Stimulated activated CD8-positive, alpha-beta memory T cell treated with anti-CD3 and anti-CD28 coated beads, Interleukin-12 subunit alpha, Interleukin-12 subunit beta, amount 100 ng/mL, for 24 hours (primary cell): Measurements from ENCODE around the gene IRF2.

ENCODE experiments used
- DNase-seq: peaks from one replicate; pipeline ENCODE4 v3.0.0-alpha.2; 2020; ENCODE audit errors: extremely low read depth

The IRF2 gene

GRCh38 chr4:184473499-184474262 lies 669 bp downstream of the IRF2 start:
- no peak for DNase-seq

DNA sequence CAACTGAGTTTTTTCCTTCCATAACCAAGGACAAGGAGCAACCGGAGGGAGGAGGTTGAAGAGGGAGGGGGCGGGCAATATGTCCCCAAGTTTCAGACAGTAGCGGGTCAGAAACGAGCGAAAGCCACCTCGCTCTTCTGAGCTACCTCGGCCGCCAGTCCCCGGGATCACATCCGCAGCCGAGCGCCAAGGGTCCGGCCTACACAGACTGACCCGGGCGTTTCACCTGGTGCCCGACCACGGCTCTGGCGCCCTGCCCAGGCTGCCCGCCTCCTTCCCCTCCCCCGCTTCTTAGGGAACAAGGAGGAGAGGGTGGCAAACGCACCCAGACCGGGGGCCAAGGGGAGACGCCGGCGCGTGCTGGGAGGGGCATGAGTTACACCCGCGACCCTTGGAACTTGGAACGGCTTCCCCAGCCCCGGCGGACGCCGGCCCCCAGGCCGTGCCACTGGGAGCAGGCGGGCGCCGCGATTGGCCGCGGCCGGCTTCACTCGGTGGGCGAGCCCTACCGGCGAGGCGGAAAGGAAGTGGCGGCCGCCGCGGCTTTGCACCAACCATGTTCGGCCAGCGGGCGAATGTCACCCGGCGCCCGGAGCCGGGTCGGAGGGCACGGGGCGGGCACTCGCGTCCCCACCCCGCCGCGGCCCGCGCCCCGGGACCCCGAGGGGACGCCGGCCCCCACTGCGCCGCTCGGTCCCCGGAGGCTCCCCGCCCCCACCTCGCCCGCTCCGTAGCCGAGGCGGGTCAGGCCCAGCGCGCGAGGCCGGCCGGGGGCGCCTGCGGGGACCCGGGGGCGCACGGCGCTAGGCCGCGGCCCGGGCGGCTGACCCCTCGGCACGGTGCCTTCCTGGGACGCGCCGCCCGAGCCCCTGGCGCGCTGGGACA lies 1.5 kb downstream of the IRF2 start:
- peak; percentile 24 for DNase-seq

- DNase-seq: no peak
These were observed 2.3 kb downstream of the IRF2 start for GRCh38 chr4:184471881-184472613.

- DNase-seq: no peak
These were observed 3.6 kb downstream of the IRF2 start for GRCh38 chr4:184470785-184471110.

GRCh38 chr4:184466634-184467033 lies 7.7 kb downstream of the IRF2 start:
- DNase-seq: no peak

- DNase-seq: no peak
These were observed 9.4 kb downstream of the IRF2 start for GRCh38 chr4:184464759-184465454.

GRCh38 chr4:184463856-184464255 lies 10.5 kb downstream of the IRF2 start:
- DNase-seq: no peak

DNA sequence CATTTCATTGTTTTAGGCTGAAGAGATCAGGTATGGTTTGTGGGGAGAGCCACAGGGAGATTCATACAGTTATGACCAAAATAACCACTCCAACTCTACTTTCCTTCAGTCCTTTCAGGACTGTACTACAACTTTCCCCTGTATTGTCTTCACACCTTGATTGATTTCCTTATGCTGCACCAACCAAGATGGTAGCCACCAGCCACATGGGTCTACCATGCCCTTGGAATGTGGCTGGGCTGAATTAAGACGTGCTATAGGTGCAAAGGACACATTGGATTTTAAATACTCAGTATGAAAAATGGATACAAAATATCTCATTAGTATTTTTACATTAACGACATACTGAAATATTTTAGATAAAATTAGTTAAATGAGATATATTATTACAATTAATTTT lies 11.2 kb downstream of the IRF2 start:
- DNase-seq: no peak

DNA sequence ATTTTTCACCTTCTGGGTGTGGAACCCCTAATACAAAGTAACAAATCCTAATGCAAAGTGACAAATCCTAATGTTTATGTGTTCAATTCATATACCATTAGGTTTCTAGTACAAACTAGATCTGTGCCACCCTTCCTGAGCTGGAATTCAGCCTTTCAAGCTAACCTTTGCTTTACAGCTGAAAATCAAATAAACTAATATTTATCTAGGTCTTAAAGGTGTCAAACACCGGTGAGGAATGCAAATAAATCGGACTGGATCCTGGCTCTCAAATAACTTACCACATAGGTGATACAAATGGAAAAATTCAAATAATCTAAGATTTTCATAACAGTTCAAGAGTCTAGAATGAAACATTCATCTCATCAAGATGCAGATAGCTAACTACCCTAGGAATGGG lies 11.6 kb downstream of the IRF2 start:
- DNase-seq: no peak

GRCh38 chr4:184461711-184462441 lies 12.5 kb downstream of the IRF2 start:
- DNase-seq: no peak

DNA sequence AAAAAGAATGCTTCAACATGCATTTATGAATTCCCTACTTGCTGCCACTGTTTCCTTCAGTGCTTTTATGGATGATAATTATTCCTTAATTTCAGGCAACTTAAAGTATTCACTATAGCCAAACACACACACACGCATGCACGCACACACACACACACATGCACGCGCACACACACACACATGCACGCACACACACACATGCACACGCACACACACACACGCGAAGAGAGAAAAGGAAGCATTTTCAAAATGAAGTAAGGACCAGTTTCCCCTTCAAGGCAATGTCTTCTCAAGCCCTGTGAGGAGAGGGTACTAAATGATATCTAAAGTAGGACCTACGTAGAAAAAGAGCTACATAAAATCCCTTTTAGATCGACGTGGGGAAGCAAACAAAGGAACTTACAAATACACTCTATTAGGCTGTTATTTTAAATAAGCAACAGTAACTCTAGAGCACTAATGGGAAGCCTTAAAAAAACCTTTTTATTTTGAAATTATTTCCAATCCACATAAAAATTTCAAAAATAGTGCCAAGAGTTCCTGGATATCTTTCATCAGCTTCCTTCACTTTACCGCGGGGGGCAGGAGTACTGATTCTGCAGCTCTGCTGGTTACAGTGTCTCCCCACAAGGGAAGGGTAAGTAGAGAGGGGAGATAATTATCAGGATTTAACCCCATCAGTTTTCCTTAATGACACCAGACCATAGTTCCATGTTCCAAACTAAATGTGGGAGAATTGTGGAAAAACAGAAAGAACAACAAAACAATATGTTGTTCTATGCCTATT lies 13.7 kb downstream of the IRF2 start:
- no peak for DNase-seq

GRCh38 chr4:184459413-184459812 lies 14.9 kb downstream of the IRF2 start:
- no peak for DNase-seq

GRCh38 chr4:184457535-184458249 lies 16.7 kb downstream of the IRF2 start:
- no peak for DNase-seq

DNA sequence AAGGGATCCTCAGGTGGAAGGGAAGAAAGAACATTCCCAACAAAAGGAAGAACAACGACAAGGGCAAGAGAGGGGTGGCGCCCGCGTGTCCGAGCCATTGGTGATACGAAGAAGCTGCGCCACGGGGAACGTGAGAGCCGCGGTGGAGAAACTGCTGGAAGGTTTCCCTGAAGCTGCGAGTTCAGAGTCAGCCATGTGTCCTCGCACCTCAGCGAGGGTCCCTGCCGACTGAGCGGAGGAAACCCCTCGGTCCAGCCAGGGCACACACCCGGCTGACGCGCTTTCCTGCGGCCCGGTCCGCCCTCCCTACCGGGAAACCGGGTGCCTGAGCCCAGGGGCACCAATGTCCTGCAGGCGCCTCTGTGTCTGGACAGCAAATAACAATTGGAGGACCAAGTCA lies 18.0 kb downstream of the IRF2 start:
- no peak for DNase-seq

DNA sequence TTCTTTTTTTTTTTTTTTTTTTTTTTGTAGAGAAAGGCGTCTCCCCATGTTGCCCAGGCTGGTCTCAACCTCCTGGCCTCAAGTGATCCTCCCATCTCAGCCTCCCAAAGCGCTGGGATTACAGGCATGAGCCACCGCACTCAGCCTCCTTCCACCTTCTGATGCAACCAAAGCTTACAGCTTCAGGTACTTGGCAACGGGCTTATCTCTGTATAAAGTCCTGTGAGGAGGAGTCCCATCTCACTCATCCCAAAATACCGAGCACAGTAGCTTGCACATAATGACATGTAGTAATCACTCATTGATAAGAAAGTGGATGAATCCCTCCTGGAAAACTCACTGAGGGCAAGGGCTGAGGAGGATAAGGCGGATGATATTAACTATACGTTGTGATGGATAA lies 19.1 kb downstream of the IRF2 start:
- no peak for DNase-seq

GRCh38 chr4:184453365-184454160 lies 20.8 kb downstream of the IRF2 start:
- DNase-seq: no peak

GRCh38 chr4:184452740-184453139 lies 21.6 kb downstream of the IRF2 start:
- no peak for DNase-seq

- no peak for DNase-seq
These were observed 22.6 kb downstream of the IRF2 start for GRCh38 chr4:184451726-184452125.
